GM13976 (cell line): Measurements from ENCODE around the gene CALY.

Experiments
- DNase-seq: peaks from one replicate; pipeline ENCODE4 v3.0.0; 2012; ENCODE audit warnings: low spot score
- in situ Hi-C: fragments of 300-500 bp; cut with MboI; formaldehyde crosslinking; loops from one replicate; pipeline ENCODE4 v1.12.0; 2022; ENCODE audit warnings: low sequenced_read_pairs, mixed read lengths, inconsistent platforms; ENCODE audit not compliant: unreplicated experiment
- TF ChIP-seq, protein P1 (sequence below): IDR thresholded peaks from 2 replicates; pipeline ENCODE4 v1.5.1; 2012; ENCODE audit warnings: borderline replicate concordance, mild to moderate bottlenecking; ENCODE audit not compliant: insufficient read depth; ENCODE audit errors: extremely low read depth, missing control alignments, control extremely low read depth

Gene CALY

GRCh38 chr10:133365461-133366129 is 28.9 kb upstream of the CALY start:
- TF ChIP-seq, protein P1, sequence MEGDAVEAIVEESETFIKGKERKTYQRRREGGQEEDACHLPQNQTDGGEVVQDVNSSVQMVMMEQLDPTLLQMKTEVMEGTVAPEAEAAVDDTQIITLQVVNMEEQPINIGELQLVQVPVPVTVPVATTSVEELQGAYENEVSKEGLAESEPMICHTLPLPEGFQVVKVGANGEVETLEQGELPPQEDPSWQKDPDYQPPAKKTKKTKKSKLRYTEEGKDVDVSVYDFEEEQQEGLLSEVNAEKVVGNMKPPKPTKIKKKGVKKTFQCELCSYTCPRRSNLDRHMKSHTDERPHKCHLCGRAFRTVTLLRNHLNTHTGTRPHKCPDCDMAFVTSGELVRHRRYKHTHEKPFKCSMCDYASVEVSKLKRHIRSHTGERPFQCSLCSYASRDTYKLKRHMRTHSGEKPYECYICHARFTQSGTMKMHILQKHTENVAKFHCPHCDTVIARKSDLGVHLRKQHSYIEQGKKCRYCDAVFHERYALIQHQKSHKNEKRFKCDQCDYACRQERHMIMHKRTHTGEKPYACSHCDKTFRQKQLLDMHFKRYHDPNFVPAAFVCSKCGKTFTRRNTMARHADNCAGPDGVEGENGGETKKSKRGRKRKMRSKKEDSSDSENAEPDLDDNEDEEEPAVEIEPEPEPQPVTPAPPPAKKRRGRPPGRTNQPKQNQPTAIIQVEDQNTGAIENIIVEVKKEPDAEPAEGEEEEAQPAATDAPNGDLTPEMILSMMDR = no peak
- in situ Hi-C loops = no loop called here
- DNase-seq = no peak

DNA sequence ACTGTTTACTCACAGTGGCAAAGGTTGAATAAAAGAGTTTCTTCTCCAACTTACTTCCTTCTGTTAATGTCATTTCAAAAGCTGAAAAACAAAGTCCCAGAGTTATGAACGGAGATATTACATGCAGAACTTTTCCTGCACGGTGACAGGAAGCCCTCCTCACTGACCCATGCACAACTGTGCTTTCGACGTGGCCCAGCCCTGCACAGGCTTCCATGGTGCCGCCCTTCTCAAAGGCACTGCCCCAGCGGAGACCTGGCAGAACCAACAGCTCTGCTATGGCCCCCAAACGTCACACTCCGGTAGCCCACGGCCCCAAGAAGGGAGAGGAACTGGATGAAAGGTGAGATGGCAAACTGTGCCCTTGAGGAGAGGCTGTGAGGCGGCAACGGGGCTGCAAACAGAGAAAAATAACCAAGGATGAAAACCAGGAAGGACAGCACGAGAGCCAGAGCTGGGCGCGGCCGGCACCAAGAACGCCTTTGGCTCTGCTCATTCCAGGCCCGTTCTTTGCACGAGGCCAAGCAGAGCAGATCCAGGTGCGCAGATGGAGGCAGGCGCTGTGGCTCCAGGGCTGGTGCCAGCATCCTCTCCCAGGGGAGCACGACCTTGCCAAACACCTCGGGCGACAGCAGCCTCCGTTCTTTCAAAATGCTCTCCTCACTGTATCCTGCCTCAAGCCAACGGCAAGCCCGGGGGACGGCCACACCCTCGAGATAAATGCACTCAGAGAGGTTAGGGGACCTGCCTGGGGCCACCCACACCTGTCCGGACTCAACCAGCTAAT is 28.1 kb upstream of the CALY start:
- TF ChIP-seq, protein P1 = no peak

GRCh38 chr10:133362846-133363245 is 26.1 kb upstream of the CALY start:
- TF ChIP-seq, protein P1 = no peak
- no peak for DNase-seq
- in situ Hi-C loops = no loop called here

More for the DNA sequence above, 28.1 kb upstream of the CALY start:
- in situ Hi-C loops = no loop called here
- DNase-seq = no peak

GRCh38 chr10:133361773-133362441 is 25.2 kb upstream of the CALY start:
- in situ Hi-C loops = no loop called here

DNA sequence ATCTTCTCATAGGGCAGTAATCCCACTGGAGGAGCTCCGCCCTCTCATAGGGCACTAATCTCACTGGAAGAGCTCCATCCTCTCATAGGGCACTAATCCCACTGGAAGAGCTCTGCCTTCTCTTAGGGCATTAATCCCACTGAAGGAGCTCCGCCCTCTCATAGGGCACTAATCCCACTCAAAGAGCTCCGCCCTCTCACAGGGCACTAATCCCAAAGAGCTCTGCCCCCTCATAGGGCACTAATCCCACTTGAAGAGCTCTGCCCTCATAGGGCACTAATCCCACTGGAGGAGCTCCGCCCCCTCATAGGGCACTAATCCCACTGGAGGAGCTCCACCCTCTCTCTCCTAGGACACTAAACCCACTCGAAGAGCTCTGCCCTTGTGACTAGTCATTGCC is 24.5 kb upstream of the CALY start:
- in situ Hi-C loops = no loop called here
- TF ChIP-seq, protein P1 = no peak
- no peak for DNase-seq

More at GRCh38 chr10:133361773-133362441, 25.2 kb upstream of the CALY start:
- no peak for DNase-seq
- TF ChIP-seq, protein P1 = no peak

DNA sequence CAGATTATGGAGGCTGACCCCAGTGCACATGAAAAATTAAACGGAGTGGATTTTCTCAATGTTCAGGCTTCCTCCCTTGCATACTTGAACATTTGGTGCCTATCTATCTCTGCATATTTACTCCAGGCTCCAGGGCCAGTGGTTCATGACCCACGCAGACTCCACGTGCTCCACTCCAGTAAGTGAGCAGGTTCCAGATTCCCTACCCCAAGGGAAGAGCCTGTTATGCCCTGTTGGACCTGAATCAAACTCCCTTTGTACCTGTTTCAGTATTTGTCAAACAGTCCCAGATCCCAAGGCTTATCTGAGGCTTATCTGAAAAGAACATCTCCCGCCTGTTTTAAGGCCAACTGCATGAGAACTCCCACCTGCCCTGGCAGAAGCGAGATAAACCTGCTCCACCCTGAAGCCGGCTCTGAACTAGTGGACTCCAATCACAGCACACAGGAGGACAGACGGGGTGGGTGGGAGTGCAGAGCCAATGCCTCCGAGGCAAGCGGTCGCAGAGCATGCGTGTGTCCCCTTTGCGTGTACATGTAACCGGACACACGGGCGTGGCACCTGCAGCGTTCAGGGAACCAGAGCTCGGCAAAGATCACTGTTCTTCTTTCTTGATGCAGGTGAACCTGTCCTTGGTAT is 23.4 kb upstream of the CALY start:
- TF ChIP-seq, protein P1 = no peak
- DNase-seq = no peak
- in situ Hi-C loops = no loop called here
